HG03558 (cell line): Measurements from ENCODE around the gene RAB3C.
"Not testable (repeated sequence)": the region's sequence is repeated elsewhere in the genome, so short reads cannot be mapped to it uniquely, and the experiment has no call there.

Experiments
- ATAC-seq: cut with Tn5 transposase; IDR thresholded peaks from one replicate; pipeline ENCODE4 v1.9.1; 2021; ENCODE audit warnings: moderate number of reproducible peaks; ENCODE audit not compliant: unreplicated experiment; ENCODE audit errors: extremely low read depth

The RAB3C gene

GRCh38 chr5:58672521-58672920 is 89.6 kb downstream of the RAB3C start:
- no peak for ATAC-seq

- no peak for ATAC-seq
These were observed 91.2 kb downstream of the RAB3C start for GRCh38 chr5:58674070-58674469.

DNA sequence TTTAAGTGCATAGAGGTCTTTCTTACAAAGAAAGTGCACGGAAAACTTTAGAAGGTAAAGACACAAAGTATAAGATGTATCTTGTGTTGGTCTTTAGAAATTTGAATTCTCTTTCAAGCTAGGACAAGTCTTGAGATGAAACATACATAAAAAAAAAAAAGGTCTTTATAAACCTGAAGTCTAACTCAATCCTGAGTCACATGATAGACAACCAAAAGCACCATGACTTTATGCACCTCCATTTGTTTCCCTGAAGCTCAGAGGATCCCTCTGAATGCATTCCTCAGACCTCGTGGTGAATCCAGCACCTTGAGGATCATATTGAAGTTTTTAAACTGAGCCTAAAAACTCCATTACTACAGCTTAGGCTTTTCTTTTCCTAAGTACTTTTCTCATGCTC is 91.8 kb downstream of the RAB3C start:
- ATAC-seq: no peak

DNA sequence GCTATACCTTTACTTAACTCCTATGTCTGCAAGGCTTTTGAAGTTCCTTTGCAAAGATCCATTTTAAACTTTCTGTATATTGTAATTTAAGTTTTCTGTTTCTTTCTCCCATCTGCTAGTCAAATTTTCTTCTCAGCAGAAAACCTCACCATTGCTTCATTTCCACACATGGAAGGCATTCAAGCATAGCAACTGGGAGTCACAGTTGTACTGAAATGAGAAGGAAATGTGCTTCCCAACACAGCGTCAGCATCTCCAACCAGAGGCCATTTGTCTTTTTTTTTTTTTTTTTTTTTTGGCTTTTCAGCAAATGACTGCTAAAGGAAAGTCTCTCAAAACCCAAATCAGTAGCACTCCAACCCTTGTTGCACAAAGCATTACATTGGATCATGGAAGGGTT is 92.5 kb downstream of the RAB3C start:
- no peak for ATAC-seq

GRCh38 chr5:58677650-58678049 is 94.8 kb downstream of the RAB3C start:
- ATAC-seq: no peak

DNA sequence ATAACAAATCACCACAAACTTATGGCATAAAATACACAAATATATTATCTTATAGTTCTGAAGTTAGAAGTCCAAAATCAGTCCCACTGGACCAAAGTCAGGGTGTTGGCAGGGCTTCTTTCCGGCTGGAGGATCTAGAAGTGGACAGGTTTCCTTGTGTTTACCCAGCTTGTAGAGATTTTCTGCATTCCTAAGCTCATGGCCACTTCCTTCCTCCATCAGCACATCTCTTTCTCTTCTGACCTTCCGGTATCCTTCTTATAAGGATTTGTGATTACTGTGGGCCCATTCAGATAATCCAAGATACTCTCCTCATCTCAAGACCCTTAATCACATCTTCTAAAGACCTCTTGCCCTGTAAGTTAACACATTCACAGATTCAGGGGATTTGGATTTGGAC is 97.6 kb downstream of the RAB3C start:
- no peak for ATAC-seq

DNA sequence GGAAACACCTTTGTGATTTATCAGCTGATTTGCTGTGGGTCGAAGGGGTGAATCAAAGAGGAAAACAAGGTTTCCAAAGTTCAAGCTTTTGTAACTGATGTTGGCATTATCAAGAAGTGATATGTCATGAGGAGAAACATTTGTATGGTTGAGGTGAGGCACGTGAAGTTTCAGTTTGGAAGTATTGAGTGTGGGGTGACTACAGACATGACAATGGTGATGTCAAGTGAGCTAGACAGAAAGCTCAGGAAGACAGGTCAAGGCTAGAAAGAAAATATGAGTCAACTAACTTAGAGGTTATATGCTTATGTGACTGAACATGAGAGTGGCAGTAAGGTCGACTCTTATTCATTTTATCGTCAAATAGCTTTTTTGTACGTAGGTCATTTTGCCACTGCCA is 99.1 kb downstream of the RAB3C start:
- ATAC-seq: no peak

- no peak for ATAC-seq
These were observed 100.7 kb downstream of the RAB3C start for GRCh38 chr5:58683567-58683966.

GRCh38 chr5:58687079-58687478 is 104.2 kb downstream of the RAB3C start:
- no peak for ATAC-seq

- no peak for ATAC-seq
These were observed 104.7 kb downstream of the RAB3C start for GRCh38 chr5:58687595-58687994.

DNA sequence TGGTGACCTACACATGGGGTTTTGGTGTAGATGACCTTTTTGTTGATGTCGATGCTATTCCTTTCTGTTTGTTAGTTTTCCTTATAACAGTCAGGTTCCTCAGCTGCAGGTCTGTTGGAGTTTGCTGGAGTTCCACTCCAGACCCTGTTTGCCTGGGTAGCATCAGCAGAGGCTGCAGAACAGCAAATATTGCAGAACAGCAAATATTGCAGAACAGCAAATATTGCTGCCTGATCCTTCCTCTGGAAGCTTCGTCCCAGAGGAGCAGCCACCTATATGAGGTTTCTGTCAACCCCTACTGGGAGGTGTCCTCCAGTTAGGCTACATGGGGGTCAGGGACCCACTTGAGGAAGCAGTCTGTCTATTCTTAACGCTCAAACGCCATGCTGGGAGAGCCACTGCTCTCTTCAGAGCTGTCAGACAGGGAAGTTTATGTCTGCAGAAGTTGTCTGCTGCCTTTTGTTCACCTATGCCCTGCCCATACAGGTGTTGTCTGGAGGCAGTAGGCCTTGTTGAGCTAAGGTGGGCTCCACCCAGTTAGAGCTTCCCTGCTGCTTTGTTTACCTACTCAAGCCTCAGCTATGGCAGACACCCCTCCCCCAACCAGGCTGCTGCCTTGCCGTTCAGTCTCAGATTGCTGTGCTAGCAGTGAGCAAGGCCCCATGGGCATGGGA is 116.3 kb downstream of the RAB3C start:
- ATAC-seq: not testable (repeated sequence)

DNA sequence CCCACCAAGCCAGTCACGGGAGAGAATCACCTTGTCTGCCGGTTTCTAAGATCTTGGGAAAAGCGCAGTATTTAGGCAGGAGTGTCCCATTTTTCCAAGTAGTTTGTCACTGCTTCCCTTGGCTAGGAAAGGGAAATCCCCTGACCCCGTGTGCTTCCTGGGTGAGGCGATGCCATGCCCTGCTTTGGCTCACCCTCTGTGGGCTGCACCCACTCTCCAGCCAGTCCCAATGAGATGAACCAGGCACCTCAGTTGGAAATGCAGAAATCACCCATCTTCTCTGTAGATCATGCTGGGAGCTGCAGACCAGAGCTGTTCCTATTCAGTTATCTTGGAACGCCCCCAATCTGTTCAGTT is 116.9 kb downstream of the RAB3C start:
- no peak for ATAC-seq

GRCh38 chr5:58703925-58704555 is 121.2 kb downstream of the RAB3C start:
- no peak for ATAC-seq

- no peak for ATAC-seq
These were observed 123.9 kb downstream of the RAB3C start for GRCh38 chr5:58706736-58707135.

DNA sequence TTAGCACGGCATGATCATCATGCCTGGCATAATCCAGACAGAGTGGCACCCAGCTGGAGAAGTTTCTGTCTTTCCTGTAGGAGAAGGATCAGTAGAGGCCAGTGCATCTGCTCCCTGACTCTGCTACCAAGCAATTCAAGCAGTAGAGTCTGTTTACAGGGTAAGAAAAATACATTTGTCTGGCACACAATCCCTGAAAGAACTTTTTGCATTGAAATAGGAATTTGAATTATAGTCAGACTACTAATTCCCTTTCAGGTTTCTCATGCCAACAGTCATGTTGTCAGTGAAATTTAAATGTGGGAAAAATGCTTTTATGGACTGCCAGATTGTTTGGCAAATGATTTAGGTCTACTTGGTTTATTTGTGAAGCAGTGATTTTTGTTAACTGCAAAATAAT is 125.6 kb downstream of the RAB3C start:
- ATAC-seq: no peak

- not testable (repeated sequence) for ATAC-seq
These were observed 127.5 kb downstream of the RAB3C start for GRCh38 chr5:58710425-58710824.

- no peak for ATAC-seq
These were observed 128.0 kb downstream of the RAB3C start for GRCh38 chr5:58710871-58711270.

DNA sequence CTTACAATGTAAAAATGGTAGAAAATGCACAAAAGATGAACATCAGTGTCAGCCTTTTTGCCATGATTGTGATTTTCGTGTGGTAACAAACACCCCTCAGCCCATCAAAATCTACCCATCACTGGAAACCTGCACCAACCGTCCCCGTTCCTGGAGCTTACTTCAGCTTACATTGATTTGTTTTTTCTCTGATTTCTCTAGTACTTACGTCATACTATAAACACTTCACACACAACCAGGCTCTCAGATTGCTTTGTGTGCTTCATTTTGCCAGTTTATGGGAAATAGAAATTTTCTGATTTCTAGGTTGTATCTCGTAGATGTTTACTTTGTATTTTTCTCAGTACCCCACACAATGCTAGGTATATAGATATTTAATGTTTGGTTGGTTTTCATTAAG is 129.1 kb downstream of the RAB3C start:
- no peak for ATAC-seq

DNA sequence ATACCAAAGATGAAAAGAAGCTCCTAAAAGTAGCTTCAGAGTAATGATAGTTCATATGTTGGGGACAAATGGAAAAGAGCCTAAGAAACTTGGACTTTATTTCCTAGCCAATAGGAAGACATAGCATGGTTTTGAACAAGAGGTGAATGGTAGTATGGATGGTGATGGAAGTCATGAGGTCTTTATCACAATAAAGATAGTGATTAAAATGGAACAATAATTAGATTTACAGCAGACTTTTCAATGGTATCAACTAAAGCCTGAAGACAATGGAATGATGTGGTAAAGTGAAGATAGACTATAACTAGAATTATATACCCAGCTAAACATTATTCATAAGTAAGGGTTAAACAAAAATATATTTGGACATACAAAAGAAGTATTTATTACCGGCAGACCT is 131.2 kb downstream of the RAB3C start:
- no peak for ATAC-seq

- no peak for ATAC-seq
These were observed 133.3 kb downstream of the RAB3C start for GRCh38 chr5:58715997-58716656.

- no peak for ATAC-seq
These were observed 133.8 kb downstream of the RAB3C start for GRCh38 chr5:58716713-58717112.
